ENCODE data around the gene SLC25A21. TPM values are rescaled to one million over a fixed set of nuclear protein-coding genes. Genes with fewer than 3 reads are reported as not detected.

The SLC25A21 gene
- total RNA-seq, 1 donor from 2014 or later: 6.4 TPM

GRCh38 chr14:36884049-36884448 is 288.4 kb downstream of the SLC25A21 start:
- H3K27me3 Mint-ChIP-seq (ENCODE audit: insufficient read depth, low read depth): no peaks in the 10 kb centered on the region
- DNase-seq (ENCODE audit: low spot score): no peak
- Histone ChIP-seq H3K79me2 (ENCODE audit: low read depth) (no peaks in the 10 kb centered on the region), H3K27me3 (no peaks in the 10 kb centered on the region), H3K4me2 (no peak overlapping the region), H3F3A (ENCODE audit: low read depth) (no peaks in the 10 kb centered on the region), H2AFZ (replicated peaks) (no peak overlapping the region), H3K36me3 (no peaks in the 10 kb centered on the region), H3K4me3 (no peak overlapping the region), H4K20me1 (ENCODE audit: low read depth) (no peaks in the 10 kb centered on the region), H3K4me1 (no peaks in the 10 kb centered on the region), H3K9ac (no peak overlapping the region), H3K27ac (no peak overlapping the region), H3K9me3 (ENCODE audit: low read depth) (no peaks in the 10 kb centered on the region)
- H3K36me3 Mint-ChIP-seq: no peaks in the 10 kb centered on the region
- no peak overlapping the region for H3K4me3 Mint-ChIP-seq
- TF ChIP-seq EZH2phosphoT487 (IDR thresholded peaks at IDR 0.05) (no peak), CTCF (IDR thresholded peaks at IDR 0.05) (no peak), EZH2 (IDR thresholded peaks at IDR 0.05) (no peak)
- no peaks in the 10 kb centered on the region for H3K4me1 Mint-ChIP-seq
- H3K9me3 Mint-ChIP-seq: no peaks in the 10 kb centered on the region
- no peak overlapping the region for H3K27ac Mint-ChIP-seq

- Mint-ChIP-seq H3K27me3 (ENCODE audit: insufficient read depth, low read depth) (no peaks in the 10 kb centered on the region), H3K4me1 (no peaks in the 10 kb centered on the region), H3K36me3 (no peaks in the 10 kb centered on the region), H3K27ac (no peak overlapping the region), H3K4me3 (no peak overlapping the region), H3K9me3 (no peaks in the 10 kb centered on the region)
- Histone ChIP-seq H2AFZ (replicated peaks) (no peak overlapping the region), H3K36me3 (no peaks in the 10 kb centered on the region), H3K4me3 (no peak overlapping the region), H3K27me3 (no peaks in the 10 kb centered on the region), H3K27ac (no peak overlapping the region), H3K4me1 (no peaks in the 10 kb centered on the region), H3F3A (ENCODE audit: low read depth) (no peaks in the 10 kb centered on the region), H4K20me1 (ENCODE audit: low read depth) (no peaks in the 10 kb centered on the region), H3K4me2 (no peak overlapping the region), H3K9me3 (ENCODE audit: low read depth) (no peaks in the 10 kb centered on the region), H3K79me2 (ENCODE audit: low read depth) (no peaks in the 10 kb centered on the region), H3K9ac (no peak overlapping the region)
- TF ChIP-seq EZH2phosphoT487 (IDR thresholded peaks at IDR 0.05): no peak
- no peak for TF ChIP-seq CTCF (IDR thresholded peaks at IDR 0.05)
- no peak for TF ChIP-seq EZH2 (IDR thresholded peaks at IDR 0.05)
- no peak for DNase-seq (ENCODE audit: low spot score)
These were observed 292.1 kb downstream of the SLC25A21 start for GRCh38 chr14:36880276-36880675.

GRCh38 chr14:36879558-36879957 is 292.8 kb downstream of the SLC25A21 start:
- no peaks in the 10 kb centered on the region for H3K9me3 Mint-ChIP-seq
- H3K79me2 ChIP-seq (ENCODE audit: low read depth): no peaks in the 10 kb centered on the region
- no peak overlapping the region for H2AFZ ChIP-seq (replicated peaks)
- no peak for TF ChIP-seq EZH2phosphoT487 (IDR thresholded peaks at IDR 0.05)
- TF ChIP-seq CTCF (IDR thresholded peaks at IDR 0.05): no peak
- no peak for TF ChIP-seq EZH2 (IDR thresholded peaks at IDR 0.05)
- no peaks in the 10 kb centered on the region for H3K36me3 ChIP-seq
- H3K4me1 ChIP-seq: no peaks in the 10 kb centered on the region
- H3K4me3 Mint-ChIP-seq: no peak overlapping the region
- no peak overlapping the region for H3K4me2 ChIP-seq
- H3F3A ChIP-seq (ENCODE audit: low read depth): no peaks in the 10 kb centered on the region
- H3K9me3 ChIP-seq (ENCODE audit: low read depth): no peaks in the 10 kb centered on the region
- H3K27ac ChIP-seq: no peak overlapping the region
- H3K4me3 ChIP-seq: no peak overlapping the region
- no peaks in the 10 kb centered on the region for H3K27me3 Mint-ChIP-seq (ENCODE audit: insufficient read depth, low read depth)
- DNase-seq (ENCODE audit: low spot score): no peak
- no peaks in the 10 kb centered on the region for H4K20me1 ChIP-seq (ENCODE audit: low read depth)
- no peak overlapping the region for H3K27ac Mint-ChIP-seq
- H3K27me3 ChIP-seq: no peaks in the 10 kb centered on the region
- H3K9ac ChIP-seq: no peak overlapping the region
- H3K36me3 Mint-ChIP-seq: no peaks in the 10 kb centered on the region
- no peaks in the 10 kb centered on the region for H3K4me1 Mint-ChIP-seq
